Measurements from ENCODE around the gene IQCB1. TPM values are rescaled to one million over a fixed set of nuclear protein-coding genes. Genes with fewer than 3 reads are reported as not detected.
"Not testable (repeated sequence)": the region's sequence is repeated elsewhere in the genome, so short reads cannot be mapped to it uniquely, and the experiment has no call there.

The IQCB1 gene
- polyA plus RNA-seq, 3 donors: 6.0 to 27.7 (median 7.5) TPM

GRCh38 chr3:121786485-121786884 lies 48.4 kb downstream of the IQCB1 start:
- Mint-ChIP-seq H3K4me3 (no peak overlapping the region), H3K27ac (peak overlapping the region in 1 of 7 donors; percentile 75), H3K27me3 (ENCODE audit: low read depth in 3 of 3) (no peaks in the 10 kb centered on the region), H3K9me3 (no peaks in the 10 kb centered on the region), H3K4me1 (no peaks in the 10 kb centered on the region), H3K36me3 (peaks cover 62 to 90% of the 10 kb centered on the region in 2 donors)
- H3K27me3 ChIP-seq (ENCODE audit: control insufficient read depth in 2 of 2, insufficient read depth in 2 of 2, low read length in 2 of 2): no peaks in the 10 kb centered on the region
- H3K79me2 ChIP-seq (ENCODE audit: insufficient read depth, low read length): no peaks in the 10 kb centered on the region
- peaks cover 73 to 96% of the 10 kb centered on the region in 2 donors for H3K36me3 ChIP-seq (replicated peaks in 1 of 2; ENCODE audit: control insufficient read depth in 1 of 2, insufficient read depth in 2 of 2, low read length in 2 of 2)
- no peaks in the 10 kb centered on the region for H3K9me3 ChIP-seq (replicated peaks in 1 of 2; ENCODE audit: control insufficient read depth in 1 of 2, insufficient read depth in 1 of 2, low read length in 2 of 2)
- no peaks in the 10 kb centered on the region for H4K20me1 ChIP-seq (ENCODE audit: insufficient read depth, low read length)
- H3K4me3 ChIP-seq (replicated peaks in 1 of 3; ENCODE audit: low read depth in 2 of 3, low read length in 3 of 3): no peak overlapping the region
- no peak for DNase-seq
- intact Hi-C loops (cut with micrococcal nuclease): no loop called here
- H3K27ac ChIP-seq (ENCODE audit: low read depth in 1 of 2, low read length in 2 of 2): no peak overlapping the region
- H3K4me2 ChIP-seq (replicated peaks; ENCODE audit: extremely low read depth, low read length, poor library complexity, severe bottlenecking): no peak overlapping the region
- H3K4me1 ChIP-seq (ENCODE audit: control insufficient read depth in 1 of 2, insufficient read depth in 2 of 2, low read length in 2 of 2): no peaks in the 10 kb centered on the region
- no peak for TF ChIP-seq CTCF (IDR thresholded peaks at IDR 0.05)
- H3K9ac ChIP-seq (ENCODE audit: insufficient read depth, low read length, poor library complexity, severe bottlenecking): no peak overlapping the region
- H2AFZ ChIP-seq (ENCODE audit: insufficient read depth, low read depth, low read length, poor library complexity, severe bottlenecking): no peak overlapping the region
- no CpG with 5 or more reads among the region's 2 CpGs for WGBS (ENCODE audit: insufficient coverage)

GRCh38 chr3:121782784-121783183 lies 52.1 kb downstream of the IQCB1 start:
- H2AFZ ChIP-seq (ENCODE audit: insufficient read depth, low read depth, low read length, poor library complexity, severe bottlenecking); H3K4me1 Mint-ChIP-seq; H3K27me3 ChIP-seq (ENCODE audit: control insufficient read depth in 2 of 2, insufficient read depth in 2 of 2, low read length in 2 of 2); H3K4me2 ChIP-seq (replicated peaks; ENCODE audit: extremely low read depth, low read length, poor library complexity, severe bottlenecking); H4K20me1 ChIP-seq (ENCODE audit: insufficient read depth, low read length); H3K9me3 Mint-ChIP-seq; H3K9me3 ChIP-seq (replicated peaks in 1 of 2; ENCODE audit: control insufficient read depth in 1 of 2, insufficient read depth in 1 of 2, low read length in 2 of 2); intact Hi-C loops (cut with micrococcal nuclease); DNase-seq; H3K9ac ChIP-seq (ENCODE audit: insufficient read depth, low read length, poor library complexity, severe bottlenecking); H3K4me3 Mint-ChIP-seq; H3K4me1 ChIP-seq (ENCODE audit: control insufficient read depth in 1 of 2, insufficient read depth in 2 of 2, low read length in 2 of 2); H3K27me3 Mint-ChIP-seq (ENCODE audit: low read depth in 3 of 3); H3K79me2 ChIP-seq (ENCODE audit: insufficient read depth, low read length); H3K4me3 ChIP-seq (replicated peaks in 1 of 3; ENCODE audit: low read depth in 2 of 3, low read length in 3 of 3); H3K27ac ChIP-seq (ENCODE audit: low read depth in 1 of 2, low read length in 2 of 2): not testable (repeated sequence)
- Mint-ChIP-seq H3K27ac (peak overlapping the region in 1 of 7 donors; percentile 27), H3K36me3 (peaks cover 71 to 95% of the 10 kb centered on the region in 2 donors)
- no CpG with 5 or more reads among the region's 8 CpGs for WGBS (ENCODE audit: insufficient coverage)
- H3K36me3 ChIP-seq (replicated peaks in 1 of 2; ENCODE audit: control insufficient read depth in 1 of 2, insufficient read depth in 2 of 2, low read length in 2 of 2): peaks cover 81 to 98% of the 10 kb centered on the region in 2 donors
